Rectal smooth muscle tissue (tissue), 1 donor: ENCODE data around the gene ABCA2.
A peak's percentile ranks its signal among the peaks of the same experiment; 100 is the strongest.

Experiments
- H3K27ac ChIP-seq: one replicate; pipeline ENCODE4 v1.7.0; 2013; ENCODE audit warnings: low read depth, low read length, inconsistent platforms
- H3K27me3 ChIP-seq: one replicate; pipeline ENCODE4 v1.7.0; 2013; ENCODE audit warnings: low read length; ENCODE audit not compliant: control insufficient read depth, insufficient read depth
- H3K36me3 ChIP-seq: one replicate; pipeline ENCODE4 v1.7.0; 2013; ENCODE audit warnings: low read length; ENCODE audit not compliant: control insufficient read depth, insufficient read depth
- H3K4me1 ChIP-seq: one replicate; pipeline ENCODE4 v1.7.0; 2013; ENCODE audit warnings: low read length; ENCODE audit not compliant: control insufficient read depth, insufficient read depth
- H3K4me3 ChIP-seq: one replicate; pipeline ENCODE4 v1.7.0; 2013; ENCODE audit warnings: low read length
- H3K9ac ChIP-seq: one replicate; pipeline ENCODE4 v1.7.0; 2013; ENCODE audit warnings: low read length

ABCA2 gene, protein sequence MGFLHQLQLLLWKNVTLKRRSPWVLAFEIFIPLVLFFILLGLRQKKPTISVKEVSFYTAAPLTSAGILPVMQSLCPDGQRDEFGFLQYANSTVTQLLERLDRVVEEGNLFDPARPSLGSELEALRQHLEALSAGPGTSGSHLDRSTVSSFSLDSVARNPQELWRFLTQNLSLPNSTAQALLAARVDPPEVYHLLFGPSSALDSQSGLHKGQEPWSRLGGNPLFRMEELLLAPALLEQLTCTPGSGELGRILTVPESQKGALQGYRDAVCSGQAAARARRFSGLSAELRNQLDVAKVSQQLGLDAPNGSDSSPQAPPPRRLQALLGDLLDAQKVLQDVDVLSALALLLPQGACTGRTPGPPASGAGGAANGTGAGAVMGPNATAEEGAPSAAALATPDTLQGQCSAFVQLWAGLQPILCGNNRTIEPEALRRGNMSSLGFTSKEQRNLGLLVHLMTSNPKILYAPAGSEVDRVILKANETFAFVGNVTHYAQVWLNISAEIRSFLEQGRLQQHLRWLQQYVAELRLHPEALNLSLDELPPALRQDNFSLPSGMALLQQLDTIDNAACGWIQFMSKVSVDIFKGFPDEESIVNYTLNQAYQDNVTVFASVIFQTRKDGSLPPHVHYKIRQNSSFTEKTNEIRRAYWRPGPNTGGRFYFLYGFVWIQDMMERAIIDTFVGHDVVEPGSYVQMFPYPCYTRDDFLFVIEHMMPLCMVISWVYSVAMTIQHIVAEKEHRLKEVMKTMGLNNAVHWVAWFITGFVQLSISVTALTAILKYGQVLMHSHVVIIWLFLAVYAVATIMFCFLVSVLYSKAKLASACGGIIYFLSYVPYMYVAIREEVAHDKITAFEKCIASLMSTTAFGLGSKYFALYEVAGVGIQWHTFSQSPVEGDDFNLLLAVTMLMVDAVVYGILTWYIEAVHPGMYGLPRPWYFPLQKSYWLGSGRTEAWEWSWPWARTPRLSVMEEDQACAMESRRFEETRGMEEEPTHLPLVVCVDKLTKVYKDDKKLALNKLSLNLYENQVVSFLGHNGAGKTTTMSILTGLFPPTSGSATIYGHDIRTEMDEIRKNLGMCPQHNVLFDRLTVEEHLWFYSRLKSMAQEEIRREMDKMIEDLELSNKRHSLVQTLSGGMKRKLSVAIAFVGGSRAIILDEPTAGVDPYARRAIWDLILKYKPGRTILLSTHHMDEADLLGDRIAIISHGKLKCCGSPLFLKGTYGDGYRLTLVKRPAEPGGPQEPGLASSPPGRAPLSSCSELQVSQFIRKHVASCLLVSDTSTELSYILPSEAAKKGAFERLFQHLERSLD (N-terminal part only)

DNA sequence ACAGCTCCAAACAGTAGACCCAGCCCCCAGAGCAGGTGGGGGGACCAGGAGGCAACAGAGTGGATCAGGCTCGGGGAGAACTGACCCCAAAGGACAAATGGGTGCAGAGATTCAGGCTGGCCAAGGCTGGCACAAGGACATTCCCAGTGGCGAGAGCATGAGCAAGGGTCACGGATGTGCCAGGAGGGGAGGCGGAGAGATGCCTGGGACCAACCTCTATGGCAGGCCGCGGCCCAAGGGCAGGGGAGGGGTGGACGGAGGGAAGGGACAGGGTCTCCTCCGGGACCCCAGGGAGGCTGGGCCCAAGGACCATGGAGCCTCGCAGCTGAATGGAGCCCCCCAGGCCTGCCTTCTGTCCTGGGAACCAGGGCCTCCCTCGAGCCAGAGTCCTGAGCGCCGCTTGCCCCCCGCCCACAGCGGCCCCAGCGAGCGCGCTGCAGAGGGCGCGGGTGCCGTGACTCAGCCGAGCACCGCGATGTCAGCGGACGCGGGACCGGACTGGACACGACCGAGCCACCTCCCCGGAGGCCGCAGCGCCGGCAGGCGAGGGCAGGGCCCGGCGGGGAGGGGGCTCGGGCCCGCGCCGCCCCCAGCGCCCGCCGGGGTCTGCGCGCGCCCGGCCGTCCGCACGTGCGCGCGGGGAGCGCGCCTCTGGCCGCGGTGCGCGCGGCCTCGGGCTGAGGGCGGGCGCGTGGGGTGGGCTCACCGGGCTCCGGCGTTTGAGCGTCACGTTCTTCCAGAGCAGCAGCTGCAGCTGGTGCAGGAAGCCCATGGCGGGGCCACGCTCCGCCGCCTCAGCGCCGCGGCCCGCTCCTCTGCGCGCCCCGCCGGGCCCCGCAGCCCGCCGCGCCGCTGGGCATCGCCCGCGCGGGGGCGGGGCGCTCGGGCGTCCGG, at the start of gene ABCA2:
ABCA2 (minus strand) TSS at position 869 of the 894 bp plus-strand sequence; CDS start at position 772, 97 bp downstream.
- Histone ChIP-seq H3K4me1 (peaks cover 12% of the 10 kb centered on the region), H3K27ac (no peak within 1 kb of the TSS), H3K9ac (no peak within 1 kb of the TSS), H3K27me3 (no peaks in the 10 kb centered on the region), H3K36me3 (no peaks in the 10 kb centered on the region), H3K4me3 (peak within 1 kb of the TSS; percentile 71)

DNA sequence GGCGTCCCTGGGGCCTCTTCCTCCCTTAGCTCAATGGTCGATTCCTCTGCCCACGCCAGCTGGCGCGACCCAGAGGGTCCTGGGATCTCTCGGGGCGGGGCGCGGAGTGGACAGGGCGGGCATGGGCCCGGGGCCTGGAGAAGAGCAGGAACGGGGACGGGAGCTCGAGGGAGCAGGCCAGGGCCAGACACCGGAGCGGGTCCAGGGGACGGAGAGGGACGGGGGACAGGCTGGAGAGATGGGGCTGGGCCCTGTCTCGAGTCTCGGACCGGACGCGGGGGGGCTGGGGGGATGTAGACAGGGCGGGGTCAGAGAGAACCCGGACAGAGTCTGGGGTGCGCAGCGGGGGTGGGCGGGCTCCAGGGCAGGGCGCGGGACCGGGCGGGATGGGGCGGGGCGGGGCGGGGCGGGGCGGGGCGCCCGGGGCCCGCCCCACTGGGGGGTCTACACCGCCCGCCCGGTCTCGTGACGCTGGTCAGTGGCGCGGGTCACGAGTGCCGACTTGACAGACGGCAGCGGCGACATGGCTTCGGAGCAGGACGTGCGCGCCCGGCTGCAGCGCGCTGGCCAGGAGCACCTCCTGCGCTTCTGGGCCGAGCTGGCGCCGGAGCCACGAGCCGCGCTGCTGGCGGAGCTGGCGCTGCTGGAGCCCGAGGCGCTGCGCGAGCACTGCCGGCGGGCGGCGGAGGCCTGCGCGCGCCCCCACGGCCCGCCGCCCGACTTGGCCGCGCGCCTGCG, 49.1 kb upstream of the ABCA2 start, which contains the start of gene UAP1L1:
UAP1L1 (plus strand) TSS at position 508 of the 738 bp plus-strand sequence; CDS start at position 524, 16 bp downstream.
- Histone ChIP-seq H3K4me1 (no peaks in the 10 kb centered on the region), H3K36me3 (no peaks in the 10 kb centered on the region), H3K27me3 (no peaks in the 10 kb centered on the region), H3K4me3 (peak within 1 kb of the TSS; percentile 61), H3K9ac (no peak within 1 kb of the TSS), H3K27ac (no peak within 1 kb of the TSS)

DNA sequence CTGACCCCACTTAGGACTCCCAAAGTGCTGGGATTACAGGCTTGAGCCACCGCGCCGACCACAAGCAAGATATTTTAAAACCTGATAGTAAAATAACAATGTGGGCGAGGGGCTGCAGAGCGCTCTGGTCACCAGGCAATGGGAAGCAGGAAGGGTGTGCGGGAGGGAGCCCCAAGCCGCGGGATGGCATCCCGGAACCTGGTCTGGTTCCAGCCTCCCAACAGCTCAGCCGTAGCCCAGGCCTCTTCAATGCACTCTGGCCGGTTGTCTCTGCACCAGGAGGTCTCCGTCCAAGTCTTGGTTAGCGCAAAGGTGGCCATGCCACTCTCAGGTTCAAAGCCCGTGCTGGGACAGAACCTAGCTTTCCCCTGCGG, 48.6 kb upstream of the ABCA2 start:
- Histone ChIP-seq H3K4me3 (peak overlapping the region; percentile 44), H3K36me3 (no peaks in the 10 kb centered on the region), H3K27ac (no peak overlapping the region), H3K9ac (no peak overlapping the region), H3K27me3 (no peaks in the 10 kb centered on the region), H3K4me1 (no peaks in the 10 kb centered on the region)

DNA sequence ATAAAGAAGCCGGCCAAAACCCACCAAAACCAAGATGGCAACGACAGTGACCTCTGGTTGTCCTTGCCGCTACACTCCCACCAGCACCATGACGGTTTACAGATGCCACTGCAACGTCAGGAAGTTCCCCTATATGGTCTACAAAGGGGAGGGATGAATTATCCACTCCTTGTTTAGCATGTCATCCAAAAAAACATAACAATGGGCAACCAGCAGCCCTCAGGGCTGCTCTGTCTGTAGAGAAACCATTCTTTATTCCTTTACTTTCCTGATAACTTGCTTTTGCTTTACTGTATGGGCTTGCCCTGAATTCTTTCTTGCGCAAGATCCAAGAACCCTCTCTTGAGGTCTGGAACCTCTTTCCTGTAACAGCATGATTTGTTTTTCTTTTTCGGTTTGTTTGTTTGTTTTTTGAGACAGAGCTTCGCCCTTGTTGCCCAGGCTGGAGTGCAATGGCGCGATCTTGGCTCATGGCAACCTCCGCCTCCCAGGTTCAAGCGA, 47.3 kb upstream of the ABCA2 start:
- Histone ChIP-seq H3K4me1 (no peaks in the 10 kb centered on the region), H3K27me3 (no peaks in the 10 kb centered on the region), H3K27ac (no peak overlapping the region), H3K36me3 (no peaks in the 10 kb centered on the region), H3K9ac (no peak overlapping the region), H3K4me3 (no peak overlapping the region)

DNA sequence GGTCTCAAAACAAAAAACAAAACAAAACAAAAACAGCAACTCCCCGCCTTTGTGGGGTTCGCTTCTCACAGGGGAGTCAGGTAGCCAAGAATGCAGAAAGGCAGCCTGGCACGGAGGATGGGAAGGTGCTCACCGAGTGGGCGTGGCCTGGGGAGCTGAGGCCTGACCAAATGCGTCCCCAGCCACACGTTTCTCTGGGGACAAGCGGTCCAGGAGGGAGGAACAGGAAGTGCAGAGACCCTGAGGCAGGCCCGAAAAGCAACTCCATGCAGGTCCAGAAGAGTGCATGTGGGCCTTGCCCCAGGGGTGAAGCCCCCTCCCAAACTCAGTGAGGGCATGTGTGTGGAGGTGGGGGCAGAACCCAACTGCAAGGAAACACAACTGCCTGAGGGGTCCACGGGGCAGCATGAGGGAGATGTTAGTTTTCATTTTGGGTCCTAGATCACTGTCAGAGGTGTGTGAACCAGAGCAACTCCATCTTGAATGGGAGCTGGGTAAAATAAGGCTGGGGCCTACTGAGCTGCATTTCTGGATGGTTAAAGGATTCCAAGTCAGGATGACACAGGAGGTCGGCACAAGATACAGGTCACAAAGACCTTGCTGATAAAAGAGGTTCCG, 46.7 kb upstream of the ABCA2 start:
- H3K9ac ChIP-seq, result no peak overlapping the region
- no peaks in the 10 kb centered on the region for H3K36me3 ChIP-seq
- no peak overlapping the region for H3K27ac ChIP-seq
- H3K4me3 ChIP-seq, result no peak overlapping the region
- no peaks in the 10 kb centered on the region for H3K4me1 ChIP-seq
- H3K27me3 ChIP-seq, result no peaks in the 10 kb centered on the region

DNA sequence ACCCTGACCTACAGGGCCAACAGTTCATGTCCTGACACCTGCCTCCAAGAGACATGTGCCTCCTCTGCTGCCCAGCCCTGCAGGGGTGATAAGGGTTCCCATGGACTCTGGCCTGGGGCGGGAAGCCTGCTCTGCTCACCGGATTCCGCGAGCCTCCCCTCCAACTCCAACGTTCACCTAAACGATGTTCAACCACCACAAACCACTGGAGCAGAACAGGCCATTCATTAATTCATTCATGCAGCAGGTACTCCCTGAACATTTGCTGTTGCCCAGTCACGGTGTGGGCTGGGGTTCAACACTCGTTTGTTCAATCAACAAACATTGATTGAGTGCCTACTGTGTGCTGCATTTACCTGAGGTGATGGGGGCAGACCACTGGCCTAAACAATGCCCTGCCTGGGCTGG, 46.0 kb upstream of the ABCA2 start:
- Histone ChIP-seq H3K27me3 (peaks cover 7% of the 10 kb centered on the region), H3K9ac (no peak overlapping the region), H3K4me3 (no peak overlapping the region), H3K4me1 (no peaks in the 10 kb centered on the region), H3K27ac (no peak overlapping the region), H3K36me3 (no peaks in the 10 kb centered on the region)

DNA sequence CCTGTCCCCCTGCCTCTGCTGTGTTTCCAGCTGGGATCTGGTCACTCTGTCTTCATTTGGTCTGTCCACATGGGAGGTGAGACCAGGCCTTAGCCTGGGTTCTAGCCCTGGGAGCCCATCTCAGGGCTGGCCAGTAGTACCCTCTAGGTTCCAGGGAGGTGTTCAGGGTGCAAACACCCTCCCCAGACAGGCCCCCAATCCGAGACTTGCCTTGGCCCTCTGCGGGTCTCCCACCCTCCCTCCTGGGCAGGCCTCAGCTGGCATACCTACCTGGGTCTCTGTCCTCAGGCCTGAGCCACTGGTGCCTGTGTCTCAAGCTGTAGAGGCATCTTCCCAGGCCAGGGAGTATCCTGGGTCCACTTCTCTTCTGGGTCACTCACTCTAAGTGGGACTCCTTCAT, 43.2 kb upstream of the ABCA2 start:
- Histone ChIP-seq H3K4me1 (no peaks in the 10 kb centered on the region), H3K4me3 (no peak overlapping the region), H3K27me3 (peaks cover 14% of the 10 kb centered on the region), H3K27ac (no peak overlapping the region), H3K9ac (no peak overlapping the region), H3K36me3 (no peaks in the 10 kb centered on the region)

DNA sequence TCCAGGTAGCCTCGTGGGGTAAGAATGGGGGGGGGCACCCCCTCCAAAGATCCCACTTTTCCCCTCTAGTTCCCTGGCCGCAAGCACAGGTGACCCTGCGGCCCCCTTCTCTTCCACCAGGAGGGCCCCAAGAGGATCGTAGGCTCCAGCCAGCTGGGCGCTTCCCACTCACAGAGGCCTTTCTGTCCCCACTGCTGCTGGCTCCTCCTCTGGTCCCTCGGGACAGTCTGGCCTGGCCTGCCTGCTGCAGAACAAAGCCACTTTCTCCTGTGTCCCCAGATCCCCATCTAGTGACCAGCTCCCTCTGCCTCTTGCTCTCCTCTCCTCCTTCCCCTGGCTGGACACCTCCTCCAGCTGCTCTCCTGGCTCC, 42.9 kb upstream of the ABCA2 start:
- no peaks in the 10 kb centered on the region for H3K4me1 ChIP-seq
- H3K27me3 ChIP-seq, result peaks cover 14% of the 10 kb centered on the region
- H3K36me3 ChIP-seq, result no peaks in the 10 kb centered on the region
- no peak overlapping the region for H3K27ac ChIP-seq
- H3K9ac ChIP-seq, result no peak overlapping the region
- peak overlapping the region; percentile 37 for H3K4me3 ChIP-seq

DNA sequence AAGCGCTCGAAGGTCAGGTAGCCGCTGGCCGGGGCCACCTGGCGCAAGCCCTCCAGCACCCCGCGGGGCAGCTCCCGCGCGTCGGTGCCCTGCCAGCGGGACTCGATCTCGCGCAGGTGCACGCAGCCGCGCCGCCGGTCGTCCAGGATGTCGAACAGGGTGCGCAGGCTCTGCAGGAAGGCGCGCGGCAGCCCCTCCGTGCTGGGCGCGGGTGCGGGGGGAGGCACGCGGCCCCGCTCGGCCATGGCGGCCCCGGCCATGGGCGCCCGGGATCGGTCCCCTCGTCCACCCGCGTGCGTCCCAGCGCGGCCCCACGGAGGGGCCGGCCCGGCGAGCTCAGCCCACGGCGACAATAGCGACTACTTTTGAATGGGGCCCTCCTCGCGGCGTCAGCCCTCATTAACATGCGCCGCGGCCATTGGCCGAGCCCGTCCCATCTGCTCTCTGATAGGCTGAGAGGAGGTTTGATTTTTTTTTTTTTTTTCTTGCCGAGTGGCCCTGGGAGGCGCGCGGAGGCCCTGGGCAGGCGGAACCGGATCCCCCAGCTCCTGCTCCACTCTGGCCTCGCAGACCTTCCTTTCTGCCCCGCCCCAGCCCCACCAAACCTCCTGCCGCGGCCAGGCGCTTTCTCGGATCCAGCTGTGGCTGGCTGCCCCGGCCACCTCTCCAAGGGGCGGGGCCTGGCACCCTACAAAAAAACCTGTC, 42.3 kb upstream of the ABCA2 start, which contains the start of gene SAPCD2:
SAPCD2 (minus strand) TSS at position 357 of the 705 bp plus-strand sequence; CDS start at position 260, 97 bp downstream.
- Histone ChIP-seq H3K27ac (no peak within 1 kb of the TSS), H3K27me3 (peaks cover 14% of the 10 kb centered on the region)

DNA sequence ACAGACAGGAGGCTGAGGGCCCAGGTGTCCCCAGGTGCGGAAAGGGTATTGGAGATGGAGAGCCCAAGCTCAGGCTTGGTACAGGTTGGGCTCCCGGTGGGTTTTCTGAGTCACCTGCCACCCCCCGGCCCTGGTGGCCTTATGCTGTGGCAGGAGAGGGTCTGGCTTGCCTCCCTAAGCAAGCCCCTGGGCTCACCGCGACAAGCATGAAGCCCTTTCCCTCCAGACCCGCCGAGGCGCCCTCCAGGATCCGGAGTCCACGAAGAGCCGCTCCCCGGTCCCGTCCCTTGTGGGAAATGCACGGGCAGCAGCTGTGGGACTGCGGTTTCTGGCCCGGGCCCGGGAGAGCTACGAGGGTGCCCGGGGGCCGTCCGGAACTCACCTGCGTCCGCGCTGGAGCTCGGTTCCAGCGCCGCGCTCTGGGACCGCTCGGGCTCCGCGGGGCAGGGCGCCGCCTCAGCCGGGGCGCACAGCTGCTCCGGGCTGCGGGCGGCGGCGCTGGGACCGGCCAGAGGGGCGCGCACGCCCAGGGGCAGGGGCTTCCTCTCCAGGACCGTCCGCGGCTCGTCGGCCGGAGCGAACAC, 41.6 kb upstream of the ABCA2 start:
- no peak overlapping the region for H3K4me3 ChIP-seq
- no peak overlapping the region for H3K9ac ChIP-seq
- H3K4me1 ChIP-seq, result no peaks in the 10 kb centered on the region
- no peak overlapping the region for H3K27ac ChIP-seq
- no peaks in the 10 kb centered on the region for H3K36me3 ChIP-seq
- peaks cover 14% of the 10 kb centered on the region for H3K27me3 ChIP-seq

More for the DNA sequence above, 42.3 kb upstream of the ABCA2 start, which contains the start of gene SAPCD2:
- Histone ChIP-seq H3K9ac (no peak within 1 kb of the TSS), H3K4me3 (peak within 1 kb of the TSS; percentile 37), H3K4me1 (no peaks in the 10 kb centered on the region), H3K36me3 (no peaks in the 10 kb centered on the region)
